NCI-H524 (cell line): ENCODE results near the gene IZUMO1.
"Not testable (repeated sequence)": the region's sequence is repeated elsewhere in the genome, so short reads cannot be mapped to it uniquely, and the experiment has no call there.

Experiments
- DNase-seq, 2 experiments: peaks; one replicate each; lab custom pipeline; 2025; lab: John Stamatoyannopoulos, UW

The IZUMO1 gene

GRCh38 chr19:48737360-48737998 is 9.2 kb downstream of the IZUMO1 start:
- peak in 1 of 2 experiments; percentile 43 for DNase-seq

- no peak for DNase-seq
Observed at GRCh38 chr19:48735031-48735615, 11.6 kb downstream of the IZUMO1 start.

DNA sequence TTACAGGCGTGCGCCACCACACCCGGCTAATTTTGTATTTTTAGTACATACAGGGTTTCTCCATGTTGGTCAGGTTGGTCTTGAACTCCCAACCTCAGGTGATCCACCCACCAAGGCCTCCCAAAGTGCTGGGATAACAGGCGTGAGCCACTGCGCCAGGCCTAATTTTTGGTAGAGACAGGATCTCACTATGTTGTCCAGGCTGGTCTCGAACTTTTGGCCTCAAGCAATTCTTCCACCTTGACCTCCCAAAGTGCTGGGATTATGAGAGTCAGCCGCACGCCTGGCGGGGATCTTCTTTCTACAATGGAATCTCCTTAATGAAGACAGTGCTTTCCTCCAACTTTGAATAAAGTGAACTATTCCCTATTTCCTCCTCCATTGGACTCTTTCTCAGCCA is 12.1 kb downstream of the IZUMO1 start:
- DNase-seq = no peak

- DNase-seq = no peak
Observed at GRCh38 chr19:48731452-48731851, 15.3 kb downstream of the IZUMO1 start.

DNA sequence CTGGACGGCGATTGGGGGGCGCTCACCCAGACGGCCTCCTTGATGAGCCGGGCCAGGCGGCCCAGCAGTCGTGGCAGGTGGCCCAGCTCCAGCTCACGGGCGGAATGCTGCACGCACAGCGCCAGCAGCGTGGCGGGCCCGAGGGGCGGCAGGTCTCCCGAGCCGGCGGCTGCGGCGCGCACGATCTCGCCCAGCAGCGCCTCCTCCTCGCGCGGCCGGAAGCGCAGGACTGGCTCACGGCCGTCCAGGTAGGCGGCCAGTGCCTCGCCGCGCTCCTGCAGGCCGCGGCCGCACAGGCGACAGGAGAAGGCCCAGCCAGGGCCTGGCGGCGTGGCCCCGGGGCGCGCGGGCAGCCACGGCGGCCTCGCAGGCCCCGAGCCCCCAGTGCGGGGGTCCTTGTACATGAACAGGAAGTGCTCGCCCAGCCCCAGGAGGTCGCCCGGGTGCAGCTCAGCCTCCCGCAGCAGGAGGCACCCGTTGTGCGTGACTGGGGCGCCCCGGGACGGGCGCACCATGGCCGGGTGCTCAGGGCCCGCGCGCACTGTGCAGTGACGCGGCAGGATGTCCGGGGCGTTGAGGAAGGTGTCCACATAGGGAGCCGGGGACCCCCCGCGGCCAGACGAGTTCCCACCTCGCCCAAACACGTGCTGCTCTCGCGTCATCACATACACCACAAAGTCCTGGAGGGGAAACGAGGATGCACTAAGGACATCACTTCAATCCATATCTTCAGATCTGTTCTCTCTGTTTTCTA is 17.6 kb downstream of the IZUMO1 start:
- no peak for DNase-seq

GRCh38 chr19:48726556-48726955 is 20.2 kb downstream of the IZUMO1 start:
- no peak for DNase-seq

DNA sequence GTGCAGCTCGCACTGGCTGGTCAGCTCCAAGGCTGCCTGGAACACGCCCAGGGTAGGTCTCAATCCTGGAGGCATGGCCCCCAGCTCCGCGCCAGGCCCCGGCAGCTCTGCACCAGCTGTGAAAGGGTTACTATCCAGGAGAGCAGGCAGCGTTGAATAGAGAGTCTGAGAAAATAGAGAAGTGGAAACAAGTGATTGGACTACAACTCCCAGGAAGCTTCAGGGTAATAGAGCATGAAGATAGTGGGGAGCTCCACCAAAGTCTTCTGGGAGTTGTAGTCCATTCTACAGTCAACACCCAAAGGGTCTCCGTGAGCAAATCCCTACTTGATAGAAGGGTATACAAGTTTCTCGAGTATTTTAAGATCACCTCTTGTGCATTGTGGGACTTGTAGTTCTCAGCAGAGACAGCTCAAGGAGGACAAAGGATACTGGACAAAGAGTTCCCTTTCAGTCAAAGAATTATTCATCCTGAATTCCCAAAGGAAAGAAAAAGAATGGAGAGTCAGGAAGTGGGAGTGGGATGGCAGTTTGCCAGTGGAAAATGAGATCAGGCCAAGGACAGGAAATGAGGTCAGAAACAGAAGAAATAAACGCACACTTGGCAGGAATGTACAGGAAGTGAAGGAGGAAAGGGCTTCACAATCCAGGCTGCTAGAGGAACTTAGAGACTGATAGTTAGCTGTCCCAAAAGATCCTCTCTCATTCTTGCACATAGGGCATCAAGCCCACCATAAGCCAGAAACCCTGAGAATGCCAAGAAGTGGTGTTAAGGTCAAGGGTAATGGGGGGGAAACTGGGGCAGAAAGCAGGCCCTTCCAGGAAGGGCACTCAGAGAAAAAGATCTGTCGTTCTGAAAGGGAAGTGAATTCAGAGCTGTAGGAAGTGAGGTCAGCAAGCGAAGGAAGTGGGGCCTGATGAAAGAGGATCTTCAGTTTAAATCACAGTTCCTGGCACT is 21.6 kb downstream of the IZUMO1 start:
- peak in 1 of 2 experiments; percentile 53 for DNase-seq

- no peak for DNase-seq
Observed at GRCh38 chr19:48722196-48722708, 24.5 kb downstream of the IZUMO1 start.

- peak; percentile 99 to 100 for DNase-seq
Observed at GRCh38 chr19:48720613-48721296, 26.0 kb downstream of the IZUMO1 start.

DNA sequence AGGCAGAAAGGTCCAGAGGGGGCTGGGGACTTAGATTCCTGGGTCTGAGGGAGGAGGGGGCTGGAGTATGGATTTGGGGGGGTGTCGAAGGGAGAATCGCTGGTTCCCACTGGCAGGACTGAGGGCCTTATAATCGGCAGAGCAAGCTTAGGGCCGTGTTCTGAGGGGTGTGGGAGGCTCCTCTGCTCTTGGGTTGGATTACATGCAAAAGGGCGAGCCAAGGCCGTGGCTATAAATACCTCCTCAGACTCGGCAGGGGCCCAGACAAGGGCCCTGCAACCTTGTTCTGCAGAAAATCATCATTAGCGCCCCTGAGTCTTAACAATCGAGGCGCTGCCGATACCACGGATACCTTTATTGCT is 26.5 kb downstream of the IZUMO1 start:
- DNase-seq = no peak

DNA sequence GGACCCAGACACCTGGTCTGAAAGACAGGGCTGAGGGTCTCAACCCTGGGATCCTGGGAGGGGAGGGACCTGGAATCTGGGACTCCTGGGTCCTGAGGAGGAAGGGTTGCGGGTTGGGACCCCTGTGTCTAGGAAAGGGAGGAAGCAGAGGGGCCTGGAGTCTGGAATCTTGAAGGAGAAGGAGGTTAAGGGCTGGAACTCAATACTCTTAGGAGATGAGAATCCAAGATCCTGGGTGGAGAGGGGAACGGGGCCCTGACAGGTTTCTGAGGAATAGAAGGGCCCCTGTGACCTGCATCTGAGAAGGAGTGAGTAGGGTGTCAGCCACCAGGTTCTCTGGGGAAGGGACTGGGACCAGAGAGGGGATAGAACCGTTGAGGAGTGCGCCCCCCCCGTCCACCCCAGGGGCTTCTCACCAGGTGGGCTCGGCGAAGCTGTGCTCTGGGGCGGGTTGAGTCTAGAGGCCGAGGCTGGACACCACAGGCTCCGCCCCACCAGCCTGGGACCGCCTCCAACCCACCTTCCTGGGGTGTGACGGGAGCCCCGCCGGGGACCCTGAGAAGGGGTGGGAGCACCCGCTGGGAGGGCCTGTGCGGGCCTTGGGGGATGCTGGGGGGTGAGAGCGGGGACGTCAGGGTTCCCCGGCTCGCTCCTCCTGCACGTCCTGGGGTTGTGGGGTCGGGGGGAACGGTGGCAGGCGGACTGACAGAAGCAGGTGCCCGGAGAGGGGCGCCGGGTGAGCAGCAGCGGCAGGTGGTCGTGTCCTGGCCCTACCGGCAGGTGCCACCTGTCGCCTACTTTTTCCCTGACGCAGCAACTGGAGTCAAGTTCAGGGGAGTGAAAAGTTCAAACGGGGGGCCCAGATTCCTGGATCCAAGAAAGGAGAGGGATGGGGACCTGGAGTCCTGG is 27.2 kb downstream of the IZUMO1 start, which contains the start of gene MAMSTR:
Gene MAMSTR (minus strand): TSS at position 463 of the 909 bp plus-strand sequence. CDS start 694 bp downstream, outside the sequence.
- peak in 1 of 2 experiments; percentile 74 for DNase-seq

GRCh38 chr19:48718711-48719231 is 27.9 kb downstream of the IZUMO1 start:
- no peak for DNase-seq

DNA sequence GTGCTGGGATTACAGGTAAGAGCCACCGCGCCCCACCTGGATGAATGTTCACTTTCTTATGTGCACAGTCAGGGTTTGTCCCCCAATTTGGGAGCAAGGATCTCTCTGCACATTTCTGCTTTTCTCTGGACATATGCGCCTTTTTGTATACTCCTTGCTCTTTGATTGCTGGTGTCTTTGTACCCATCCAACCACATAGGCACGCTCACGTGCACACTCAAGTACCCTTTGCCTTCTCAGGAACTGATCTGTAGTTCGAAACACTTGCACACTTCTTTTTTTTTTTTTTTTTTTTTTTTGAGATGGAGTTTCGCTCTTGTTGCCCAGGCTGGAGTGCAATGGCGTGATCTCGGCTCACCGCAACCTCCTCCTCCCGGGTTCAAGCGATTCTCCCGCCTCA is 28.6 kb downstream of the IZUMO1 start:
- not testable (repeated sequence) for DNase-seq

- no peak for DNase-seq
Observed at GRCh38 chr19:48716562-48717291, 30.0 kb downstream of the IZUMO1 start.

- DNase-seq = no peak
Observed at GRCh38 chr19:48715681-48716171, 31.0 kb downstream of the IZUMO1 start.

- DNase-seq = no peak
Observed at GRCh38 chr19:48714759-48715675, 31.7 kb downstream of the IZUMO1 start.

- peak; percentile 100 for DNase-seq
Observed at GRCh38 chr19:48713864-48714755, 32.6 kb downstream of the IZUMO1 start.
